DND-41 (cell line): ENCODE results near the gene CDKN1A.

Experiments
- ATAC-seq: fragments of 200-7000 bp; cut with Tn5 transposase; 3 replicates; pipeline ENCODE4 v1.9.1; 2021; ENCODE audit warnings: low read depth; ENCODE audit not compliant: insufficient read depth
- DNase-seq: peaks from one replicate; pipeline ENCODE4 v3.0.0-alpha.2; 2020
- H2AFZ ChIP-seq: 2 replicates; pipeline ENCODE4 v1.6.0; 2012; ENCODE audit warnings: low read depth, low read length
- H3K27ac ChIP-seq: 2 replicates; pipeline ENCODE4 v1.5.1; 2012; ENCODE audit warnings: low read length, inconsistent platforms
- H3K27me3 ChIP-seq: fragments of 200-600 bp; sonication (generic); 2 replicates; pipeline ENCODE4 v1.6.0; 2012; ENCODE audit warnings: low read length, mild to moderate bottlenecking, inconsistent platforms; ENCODE audit not compliant: insufficient read depth, poor library complexity
- H3K36me3 ChIP-seq: 2 replicates; pipeline ENCODE4 v1.5.1; 2012; ENCODE audit warnings: low read length, inconsistent platforms; ENCODE audit not compliant: insufficient read depth
- H3K4me1 ChIP-seq: 2 replicates; pipeline ENCODE4 v1.5.1; 2012; ENCODE audit warnings: mild to moderate bottlenecking, low read length; ENCODE audit not compliant: insufficient read depth
- H3K4me2 ChIP-seq: 2 replicates; pipeline ENCODE4 v1.6.0; 2012; ENCODE audit warnings: mild to moderate bottlenecking, moderate library complexity, low read length, inconsistent platforms; ENCODE audit not compliant: insufficient read depth
- H3K4me3 ChIP-seq, 2 experiments: fragments of 200-600 bp in 1 of 2; shearing (Covaris generic) in 1 of 2; 2 replicates each; pipeline ENCODE4 v1.5.1; 2012 to 2016; ENCODE audit warnings: inconsistent platforms in 2 of 2, low read length in 2 of 2, mild to moderate bottlenecking in 2 of 2, low read depth in 1 of 2, moderate library complexity in 1 of 2
- H3K79me2 ChIP-seq: 2 replicates; pipeline ENCODE4 v1.6.0; 2012; ENCODE audit warnings: low read length, inconsistent platforms; ENCODE audit not compliant: insufficient read depth
- H3K9ac ChIP-seq: 2 replicates; pipeline ENCODE4 v1.6.0; 2012; ENCODE audit warnings: low read depth, mild to moderate bottlenecking, inconsistent platforms, low read length, moderate library complexity
- H3K9me3 ChIP-seq: 2 replicates; pipeline ENCODE4 v1.5.1; 2012; ENCODE audit warnings: low read length, moderate library complexity, mild to moderate bottlenecking, inconsistent platforms; ENCODE audit not compliant: insufficient read depth, severe bottlenecking
- H4K20me1 ChIP-seq: 2 replicates; pipeline ENCODE4 v1.6.0; 2012; ENCODE audit warnings: low read length; ENCODE audit not compliant: insufficient read depth
- CTCF ChIP-seq: IDR thresholded peaks from 2 replicates; pipeline ENCODE4 v1.5.1; 2012; ENCODE audit warnings: borderline replicate concordance, low read length, moderate library complexity, mild to moderate bottlenecking; ENCODE audit not compliant: poor library complexity, severe bottlenecking; ENCODE audit errors: extremely low read depth
- EZH2 ChIP-seq: IDR thresholded peaks from 3 replicates; pipeline ENCODE4 v1.6.1; 2012; ENCODE audit warnings: borderline replicate concordance, low read depth, mild to moderate bottlenecking, moderate library complexity, low read length, inconsistent platforms; ENCODE audit not compliant: severe bottlenecking

The CDKN1A gene

GRCh38 chr6:36685166-36685924 is 6.8 kb downstream of the CDKN1A start:
- no peak overlapping the region for H2AFZ ChIP-seq
- H3K4me3 ChIP-seq: no peak overlapping the region
- peaks cover 39% of the 10 kb centered on the region for H3K4me1 ChIP-seq
- H4K20me1 ChIP-seq: no peaks in the 10 kb centered on the region
- H3K4me2 ChIP-seq: no peak overlapping the region
- no peak overlapping the region; the same call in 1 of the 2 replicates for H3K27ac ChIP-seq
- no peak for ATAC-seq
- peaks cover 17% of the 10 kb centered on the region for H3K79me2 ChIP-seq
- peaks cover 7% of the 10 kb centered on the region for H3K27me3 ChIP-seq
- H3K9ac ChIP-seq: no peak overlapping the region
- no peaks in the 10 kb centered on the region for H3K9me3 ChIP-seq
- DNase-seq: no peak
- peaks cover 30% of the 10 kb centered on the region for H3K36me3 ChIP-seq
- TF ChIP-seq CTCF (no peak), EZH2 (no peak)

GRCh38 chr6:36685926-36686667 is 7.6 kb downstream of the CDKN1A start:
- no peaks in the 10 kb centered on the region for H3K9me3 ChIP-seq
- H2AFZ ChIP-seq: no peak overlapping the region
- no peak for TF ChIP-seq EZH2
- TF ChIP-seq CTCF: no peak
- H3K9ac ChIP-seq: no peak overlapping the region
- peaks cover 11% of the 10 kb centered on the region; the same call in 1 of the 2 replicates for H3K79me2 ChIP-seq
- no peaks in the 10 kb centered on the region for H4K20me1 ChIP-seq
- H3K4me3 ChIP-seq: no peak overlapping the region
- DNase-seq (no peak), ATAC-seq (no peak)
- H3K4me1 ChIP-seq: peaks cover 31% of the 10 kb centered on the region
- H3K4me2 ChIP-seq: no peak overlapping the region
- H3K27me3 ChIP-seq: no peaks in the 10 kb centered on the region
- peaks cover 30% of the 10 kb centered on the region for H3K36me3 ChIP-seq
- H3K27ac ChIP-seq: no peak overlapping the region

- Histone ChIP-seq H3K9ac (no peak overlapping the region), H3K4me2 (no peak overlapping the region), H3K4me3 (no peak overlapping the region), H3K36me3 (peaks cover 30% of the 10 kb centered on the region), H3K27ac (no peak overlapping the region), H2AFZ (no peak overlapping the region), H3K27me3 (no peaks in the 10 kb centered on the region), H3K9me3 (no peaks in the 10 kb centered on the region), H3K4me1 (peaks cover 23% of the 10 kb centered on the region), H3K79me2 (peaks cover 11% of the 10 kb centered on the region; the same call in 1 of the 2 replicates), H4K20me1 (no peaks in the 10 kb centered on the region)
- no peak for ATAC-seq
- no peak for DNase-seq
- TF ChIP-seq CTCF (no peak), EZH2 (no peak)
These were observed 8.4 kb downstream of the CDKN1A start for GRCh38 chr6:36686668-36687513.
